ENCODE data around the gene LCN6.
"Not testable (repeated sequence)": the region's sequence is repeated elsewhere in the genome, so short reads cannot be mapped to it uniquely, and the experiment has no call there.

LCN6 gene

DNA sequence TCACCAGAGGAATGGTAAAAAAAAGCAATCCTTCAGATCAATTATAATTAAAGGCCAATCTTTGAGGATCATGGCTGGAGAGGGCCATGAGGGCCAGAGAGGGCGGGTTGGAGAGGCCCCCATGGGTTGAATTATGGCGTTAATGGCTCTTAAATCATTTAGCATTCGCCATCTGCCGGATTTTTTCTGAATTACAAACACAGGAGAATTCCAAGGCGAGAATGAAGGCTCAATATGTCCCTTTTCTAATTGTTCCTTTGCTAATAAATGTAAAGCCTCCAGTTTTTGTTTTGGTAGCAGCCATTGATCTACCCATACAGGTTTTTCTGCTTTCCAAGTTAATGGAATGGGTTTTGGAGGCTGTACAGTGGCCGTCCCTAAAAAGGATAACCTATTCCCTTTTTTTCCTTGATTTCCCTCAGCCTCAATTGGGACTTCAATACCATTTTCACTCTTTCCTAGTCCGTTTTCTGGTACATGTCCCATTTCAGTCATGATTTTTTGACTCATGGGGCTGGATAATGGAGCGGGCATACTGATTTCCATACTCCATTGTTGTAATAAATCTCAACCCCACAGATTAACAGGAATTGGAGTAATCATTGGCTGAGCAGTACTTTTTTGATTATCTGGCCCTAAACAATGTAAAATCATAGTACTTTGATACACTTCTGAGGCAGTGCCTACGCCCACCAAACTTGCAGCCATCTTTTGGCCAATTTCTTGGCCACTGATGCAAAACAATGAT, 36.1 kb upstream of the LCN6 start:
- DNase-seq (ENCODE audit: low read depth) = no peak

DNA sequence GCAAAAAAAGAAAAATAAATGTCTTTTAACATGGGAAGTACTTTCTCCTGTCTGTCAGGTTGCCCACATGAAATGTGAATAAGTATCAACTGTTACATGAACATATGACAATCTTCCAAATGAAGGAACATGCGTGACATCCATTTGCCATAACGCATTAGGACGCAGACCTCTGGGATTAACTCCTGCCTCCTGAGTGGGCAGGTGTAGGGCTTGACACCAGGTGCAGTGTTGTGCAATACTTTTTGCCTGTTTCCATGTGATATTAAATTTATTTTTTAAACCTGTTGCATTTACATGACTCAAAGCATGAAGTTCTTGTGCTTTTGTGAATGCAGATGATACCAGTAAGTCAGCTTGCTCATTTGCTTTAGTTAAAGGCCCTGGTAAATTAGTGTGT, 34.1 kb upstream of the LCN6 start:
- DNase-seq (ENCODE audit: low read depth) = no peak

DNA sequence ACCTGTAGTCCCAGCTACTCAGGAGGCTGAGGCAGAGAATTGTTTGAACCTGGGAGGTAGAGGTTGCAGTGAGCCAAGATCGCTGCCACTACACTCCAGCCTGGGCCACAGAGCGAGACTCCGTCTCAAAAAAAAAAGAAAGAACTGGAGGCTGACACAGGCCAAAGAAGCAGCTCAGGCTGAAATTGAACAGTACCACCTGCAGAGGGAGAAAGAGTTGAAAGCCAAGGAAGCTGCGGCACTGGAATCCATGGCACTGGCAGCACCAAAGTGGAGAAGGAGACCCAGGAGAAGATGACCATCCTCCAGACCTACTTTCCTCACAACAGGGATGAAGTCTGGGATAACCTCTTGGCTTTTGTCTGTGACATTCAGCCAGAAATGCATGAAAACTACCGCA, 31.5 kb upstream of the LCN6 start:
- DNase-seq (ENCODE audit: low read depth) = no peak

DNA sequence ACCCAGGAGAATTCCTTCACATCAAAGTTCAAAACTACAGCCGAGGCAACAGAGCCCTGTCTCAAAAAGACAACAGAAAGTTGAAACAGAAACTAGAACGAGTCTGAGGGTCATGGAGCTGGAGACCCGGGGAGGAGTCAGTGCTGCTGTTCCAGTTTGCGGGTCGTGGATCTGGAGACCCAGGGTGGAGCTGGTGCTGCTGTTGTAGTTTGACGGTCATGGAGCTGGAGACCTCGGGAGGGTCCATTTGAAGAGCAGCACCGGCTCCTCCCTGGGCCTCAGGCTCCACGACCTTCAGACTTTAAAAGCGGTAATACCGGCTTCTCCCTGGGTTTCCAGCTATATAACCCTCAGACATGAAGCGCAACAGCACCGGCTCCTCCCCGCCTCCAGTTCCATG, 29.0 kb upstream of the LCN6 start:
- DNase-seq (ENCODE audit: low read depth) = no peak

DNA sequence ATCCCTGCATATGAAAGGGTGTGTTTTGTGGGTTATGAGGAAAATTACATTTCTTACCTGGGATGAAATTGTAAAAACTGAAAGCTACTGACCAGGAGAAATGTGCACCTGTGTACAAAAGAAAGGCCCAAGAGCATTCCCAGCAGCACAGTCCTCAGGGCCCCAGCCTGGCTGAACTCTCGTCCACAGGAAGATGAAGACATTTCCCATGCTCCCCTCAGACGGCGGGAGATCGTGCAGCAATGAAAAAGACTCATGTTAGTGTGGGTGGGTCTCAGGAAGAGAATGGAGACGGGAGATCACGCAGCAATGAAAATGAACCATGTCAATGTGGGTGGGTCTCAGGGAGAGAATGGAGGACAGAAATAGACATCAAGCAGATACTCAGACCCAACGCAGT, 28.6 kb upstream of the LCN6 start:
- no peak for DNase-seq (ENCODE audit: low read depth)

DNA sequence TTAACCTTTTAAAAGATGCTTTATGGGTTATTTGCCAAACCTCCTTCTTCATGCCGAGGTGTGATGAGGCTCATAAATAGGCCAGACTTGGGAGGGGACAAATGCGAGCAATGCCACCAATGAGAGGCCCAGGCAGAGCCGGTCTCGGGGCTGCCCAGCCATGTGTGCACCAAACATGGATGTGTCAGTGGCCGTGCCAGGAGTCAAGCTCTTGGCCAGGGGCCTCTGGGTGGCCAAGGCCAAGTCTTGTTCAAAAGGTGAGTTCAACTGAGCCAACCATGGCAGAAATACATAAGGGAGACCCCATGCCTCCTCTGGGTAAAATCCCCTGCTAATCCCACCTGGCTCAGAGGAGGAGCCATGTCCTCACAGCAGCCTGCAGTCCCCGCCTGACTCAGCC, 26.9 kb upstream of the LCN6 start:
- DNase-seq (ENCODE audit: low read depth) = no peak

DNA sequence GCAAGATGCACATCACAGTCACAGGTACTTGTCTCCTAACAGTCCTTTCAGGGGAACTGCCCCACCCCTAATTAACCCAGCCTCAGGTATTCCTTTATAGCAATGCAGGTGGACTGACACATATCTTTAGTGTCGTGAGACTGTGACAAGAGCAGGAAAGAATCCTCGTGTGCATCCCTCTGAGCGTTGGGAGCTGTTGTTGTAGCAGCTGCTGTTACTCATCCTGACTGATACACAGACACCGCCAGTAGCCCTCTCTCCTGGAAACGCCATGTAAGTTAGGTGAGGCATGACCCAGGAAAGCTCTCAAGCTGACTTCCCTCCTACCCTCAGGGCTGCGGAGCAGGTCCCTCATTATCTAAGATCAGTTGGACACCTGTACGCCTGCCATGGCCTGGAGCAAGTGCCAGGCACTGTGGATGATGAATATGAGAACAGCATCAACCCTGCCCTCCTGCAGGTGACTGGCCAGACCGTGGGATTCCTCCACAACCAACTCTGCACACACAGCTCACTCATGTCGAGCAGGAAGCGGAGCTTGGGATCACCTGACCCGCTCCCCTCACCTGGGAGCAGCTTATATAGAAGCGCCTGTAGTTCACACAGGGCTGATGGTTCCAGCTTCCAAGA, 26.2 kb upstream of the LCN6 start:
- no peak for DNase-seq (ENCODE audit: low read depth)

DNA sequence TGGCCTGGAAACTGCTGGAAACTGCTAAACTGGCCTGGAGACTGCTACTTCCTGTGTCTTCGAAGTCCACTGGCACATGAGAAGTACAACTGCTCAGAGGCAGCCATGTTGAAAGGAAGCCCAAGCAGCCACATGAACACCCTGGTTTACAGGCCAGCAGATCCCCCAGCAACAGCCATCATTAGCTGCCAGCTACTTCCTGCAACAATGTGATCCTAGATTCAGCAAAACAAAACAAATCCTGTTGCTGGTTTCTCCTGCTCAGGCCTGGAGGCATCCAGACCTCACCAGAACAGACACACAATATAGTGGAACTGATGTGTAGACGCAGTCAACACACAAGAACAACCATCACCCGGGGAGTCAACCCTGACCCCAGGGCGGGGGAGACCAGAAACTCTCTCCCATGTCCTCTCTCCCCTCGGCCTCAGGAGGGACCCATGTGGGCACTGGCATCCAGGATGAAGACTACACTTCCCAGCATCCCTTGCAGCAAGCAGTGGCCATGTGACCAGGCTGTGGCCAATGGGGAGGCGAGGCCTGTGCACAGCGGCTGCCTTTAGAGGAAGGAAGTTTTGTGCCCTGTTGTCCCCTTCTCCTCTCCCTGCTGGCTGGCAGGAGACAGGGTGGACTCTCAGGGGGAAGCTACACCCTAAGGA, 25.2 kb upstream of the LCN6 start:
- DNase-seq (ENCODE audit: low read depth) = no peak

DNA sequence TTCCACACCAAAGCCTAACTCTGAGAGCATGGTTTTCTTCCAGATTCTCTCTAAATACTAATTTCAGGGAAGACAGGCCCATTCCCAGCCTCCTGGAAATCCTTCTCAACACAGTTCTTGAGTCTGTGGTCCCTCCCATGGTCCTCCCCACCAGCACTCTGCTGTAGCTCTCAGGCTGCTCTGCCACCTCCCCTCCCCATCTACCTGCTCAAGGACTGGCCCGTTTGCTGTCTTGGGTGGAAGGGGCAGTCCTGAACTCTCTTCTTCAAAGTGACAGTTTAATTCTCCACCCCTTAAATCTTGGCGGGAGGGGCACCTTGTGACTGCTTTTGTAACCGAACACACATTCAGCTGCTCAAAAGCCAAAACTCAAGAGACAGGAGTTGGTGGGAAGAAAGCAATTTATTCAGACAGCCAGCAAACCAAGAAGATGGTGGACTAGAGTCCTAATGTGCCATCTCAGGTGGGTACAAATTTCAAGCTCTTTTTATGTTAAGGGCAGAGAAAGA, 23.6 kb upstream of the LCN6 start:
- DNase-seq (ENCODE audit: low read depth) = no peak

DNA sequence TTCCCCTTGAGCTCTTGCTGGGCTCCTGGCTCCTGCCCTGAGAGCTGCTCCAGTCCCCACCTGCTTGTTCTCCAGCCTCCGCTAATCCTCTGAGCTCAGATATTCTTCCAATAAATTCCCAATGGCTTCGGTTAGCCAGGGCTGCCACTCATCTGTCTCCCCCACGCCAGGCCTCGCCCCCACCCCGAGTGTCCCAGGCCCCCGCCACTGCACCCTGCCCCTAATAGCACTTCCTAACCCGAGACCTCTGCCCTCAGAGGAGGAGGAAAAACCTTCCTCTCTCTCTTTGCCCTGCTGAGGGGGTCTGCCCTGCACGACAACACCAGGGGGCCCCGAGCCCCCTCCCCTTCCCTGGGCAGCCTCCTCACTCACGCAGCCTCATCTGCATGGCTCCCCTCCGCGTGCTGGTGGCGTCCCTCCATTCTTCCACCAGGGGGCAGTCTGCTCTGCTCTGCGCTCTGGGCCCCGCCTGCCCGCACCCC, 21.4 kb upstream of the LCN6 start:
- no peak for DNase-seq (ENCODE audit: low read depth)

DNA sequence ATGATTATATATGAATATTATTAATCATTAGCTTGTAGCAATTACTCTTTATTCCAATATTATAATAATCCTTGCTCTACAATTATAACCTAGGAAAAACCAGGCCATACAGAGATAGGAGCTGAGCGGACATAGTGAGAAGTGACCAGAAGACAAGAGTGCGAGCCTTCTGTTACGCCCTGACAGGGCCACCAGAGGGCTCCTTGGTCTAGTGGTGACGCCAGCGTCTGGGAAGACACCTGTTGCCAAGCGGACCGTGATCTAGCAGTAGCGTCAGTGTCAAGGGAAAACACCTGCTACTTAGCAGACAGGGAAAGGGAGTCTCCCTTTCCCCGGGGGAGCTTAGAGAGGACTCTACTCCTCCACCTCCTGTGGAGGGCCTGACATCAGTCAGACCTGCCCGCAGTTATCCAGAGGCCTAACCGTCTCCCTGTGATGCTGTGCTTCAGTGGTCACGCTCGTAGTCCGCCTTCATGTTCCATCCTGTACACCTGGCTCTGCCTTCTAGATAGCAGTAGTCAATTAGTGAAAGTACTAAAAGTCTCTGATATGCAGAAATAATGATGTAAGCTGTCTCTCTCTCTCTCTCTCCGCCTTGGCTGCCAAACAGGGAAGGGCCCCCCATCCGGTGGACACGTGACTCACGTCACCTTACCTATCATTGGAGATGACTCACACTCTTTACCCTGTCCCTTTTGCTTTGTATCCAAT, 18.2 kb upstream of the LCN6 start:
- peak; percentile 30 for DNase-seq (ENCODE audit: low read depth)

DNA sequence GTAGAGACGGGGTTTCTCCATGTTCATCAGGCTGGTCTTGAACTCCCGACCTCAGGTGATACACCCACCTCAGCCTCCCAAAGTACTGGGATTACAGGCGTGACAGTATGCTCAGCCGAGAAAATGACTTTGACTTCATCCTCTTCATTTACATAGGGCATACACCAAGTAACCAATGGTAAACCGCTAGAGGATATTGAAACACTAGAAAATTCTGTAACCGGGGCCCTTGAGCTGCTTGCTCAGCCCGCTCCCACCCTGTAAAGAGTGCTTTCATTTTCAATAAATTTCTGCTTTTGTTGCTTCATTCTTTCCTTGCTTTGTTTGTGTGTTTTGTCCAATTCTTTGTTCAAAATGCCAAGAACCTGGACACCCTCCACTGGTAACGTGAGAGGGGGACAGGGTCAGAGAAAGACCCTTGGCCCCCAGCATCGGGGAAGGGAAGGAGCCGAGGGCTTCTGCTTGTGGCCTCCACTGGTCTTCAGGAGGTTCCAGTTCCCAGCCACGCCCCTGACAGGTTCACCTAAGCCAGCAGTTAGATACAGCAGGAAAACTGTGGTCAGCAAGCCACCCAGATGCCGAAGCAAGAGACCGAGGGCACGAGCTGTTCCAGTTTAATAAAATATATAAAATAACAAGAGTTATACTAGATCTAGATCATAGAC, 17.6 kb upstream of the LCN6 start:
- not testable (repeated sequence) for DNase-seq (ENCODE audit: low read depth)

DNA sequence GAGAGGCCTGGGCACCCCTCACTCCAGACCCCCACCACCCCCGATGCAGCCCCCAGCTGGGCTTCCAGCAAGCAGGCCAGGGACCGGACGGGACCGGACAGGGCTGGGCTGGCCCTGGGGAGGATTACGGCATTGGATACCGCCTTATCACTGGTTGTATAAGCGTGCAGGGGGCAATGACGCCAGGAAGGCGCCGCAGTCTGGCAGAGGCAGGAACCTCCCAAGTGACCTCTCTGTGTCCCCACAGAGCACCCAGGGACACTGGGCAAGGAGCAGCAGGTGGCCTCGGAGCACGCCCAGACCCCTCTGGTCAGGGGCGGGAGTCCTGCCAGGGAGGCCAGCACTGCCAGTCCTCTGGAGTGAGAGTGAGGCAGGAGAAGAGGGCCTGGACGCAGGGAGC, 16.7 kb upstream of the LCN6 start:
- DNase-seq (ENCODE audit: low read depth) = no peak

DNA sequence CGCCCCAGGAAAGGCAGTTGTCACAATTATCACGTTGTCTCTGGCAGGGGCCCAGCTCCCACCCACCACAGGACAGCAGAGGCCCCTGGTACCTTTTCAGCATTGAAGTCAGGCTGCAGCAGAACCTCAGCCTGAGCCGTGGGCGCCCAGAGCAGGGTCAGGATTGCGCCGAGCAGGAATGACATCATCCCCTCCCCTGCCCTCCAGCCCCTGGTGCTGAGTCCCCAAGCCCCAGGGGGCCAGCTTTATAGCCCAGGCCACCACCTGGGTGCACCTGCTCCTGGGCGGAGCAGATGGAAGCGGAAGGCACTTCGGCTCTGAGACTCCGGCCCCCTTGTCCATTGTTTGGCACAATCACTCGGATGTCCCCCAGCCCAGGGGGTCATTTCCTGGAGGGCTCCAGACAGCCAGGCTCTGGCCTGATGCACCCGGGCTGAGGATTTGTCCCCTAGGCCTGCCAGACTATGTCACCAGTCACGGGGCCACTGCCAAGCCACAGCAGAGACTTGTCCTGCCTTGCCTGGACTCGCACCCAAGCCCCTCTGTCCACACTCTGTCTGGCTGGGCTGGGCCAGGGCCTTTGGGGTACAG, 16.1 kb upstream of the LCN6 start, which contains the start of gene LCN15:
Gene LCN15 (minus strand): TSS at position 218 of the 591 bp plus-strand sequence. CDS start 30 bp downstream, at position 188.
- no peak for DNase-seq (ENCODE audit: low read depth)

DNA sequence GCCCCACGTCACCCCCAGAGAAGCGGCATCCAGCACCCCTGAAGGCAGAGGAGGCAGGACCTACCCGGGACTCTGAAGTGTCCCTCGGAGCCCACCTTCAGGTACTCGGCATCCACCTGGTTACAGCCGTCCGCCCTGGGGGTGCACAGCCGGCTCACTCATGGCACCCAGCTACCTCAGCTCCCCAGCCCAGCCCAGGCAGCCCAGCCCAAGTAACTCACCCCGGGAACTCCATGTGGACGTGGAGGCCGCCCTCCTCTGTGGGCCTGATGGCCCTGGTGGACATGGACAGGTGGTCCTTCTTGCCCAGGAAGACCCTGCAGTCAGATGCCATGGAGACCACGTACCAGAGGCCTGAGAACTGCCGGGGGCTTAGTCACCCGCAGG, 15.3 kb upstream of the LCN6 start:
- no peak for DNase-seq (ENCODE audit: low read depth)

DNA sequence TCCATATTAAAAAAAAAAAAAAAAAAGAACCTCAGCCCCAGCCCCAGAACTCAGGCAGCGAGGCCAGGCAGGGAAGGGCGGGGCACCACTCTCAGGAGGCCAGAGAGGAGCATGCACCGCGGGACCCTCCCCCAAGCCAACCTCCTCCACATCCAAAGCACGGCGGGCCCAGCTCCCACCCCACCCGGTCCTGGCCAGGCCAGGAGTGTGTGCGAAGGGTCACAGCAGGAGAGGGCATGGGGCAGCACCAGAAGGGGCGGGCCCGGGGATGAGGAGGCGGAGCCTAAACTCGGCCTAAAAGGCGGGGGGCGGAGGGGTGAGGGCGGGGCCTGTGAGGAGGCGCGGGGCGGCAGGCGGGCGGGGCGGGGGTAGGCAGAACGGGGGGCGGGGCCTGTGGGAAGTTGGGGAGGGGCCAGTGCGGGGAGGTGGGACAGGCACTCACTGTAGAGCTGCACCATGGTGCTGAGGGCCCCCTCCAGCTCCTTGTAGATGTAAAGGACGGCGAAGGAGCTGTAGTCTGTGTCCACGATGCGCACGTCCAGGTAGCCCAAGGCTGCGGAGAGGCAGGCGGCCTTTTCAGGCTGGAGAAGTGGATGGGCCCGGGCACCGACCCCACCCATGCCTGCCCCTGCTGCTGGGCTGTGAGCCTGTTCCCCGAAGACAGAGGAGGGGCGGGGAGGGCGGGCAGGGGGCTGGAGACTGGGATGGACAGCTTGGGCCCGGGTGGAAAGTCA, 14.8 kb upstream of the LCN6 start:
- no peak for DNase-seq (ENCODE audit: low read depth)

DNA sequence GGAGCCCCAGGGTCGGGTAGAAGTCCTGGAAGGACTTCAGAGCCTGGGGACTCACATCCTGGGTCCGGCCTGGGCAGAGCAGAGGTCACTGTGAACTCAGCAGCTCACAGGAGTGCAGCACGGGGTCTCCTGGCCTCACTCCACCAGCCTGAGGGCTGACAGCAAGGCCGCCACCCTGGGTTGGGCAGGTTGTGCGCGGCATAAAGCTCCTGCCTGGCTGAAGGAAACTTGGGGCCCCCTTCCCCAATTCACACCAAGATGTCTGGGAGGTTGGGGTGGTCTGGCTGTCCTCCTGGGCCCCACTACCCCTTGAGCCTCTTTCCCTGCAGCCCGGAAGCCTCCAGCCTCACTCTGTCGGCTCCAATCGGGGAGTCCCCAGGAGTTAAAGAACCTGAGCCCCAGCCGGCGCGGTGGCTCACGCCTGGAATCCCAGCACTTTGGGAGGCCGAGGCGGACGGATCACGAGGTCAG, 13.9 kb upstream of the LCN6 start:
- DNase-seq (ENCODE audit: low read depth) = no peak

DNA sequence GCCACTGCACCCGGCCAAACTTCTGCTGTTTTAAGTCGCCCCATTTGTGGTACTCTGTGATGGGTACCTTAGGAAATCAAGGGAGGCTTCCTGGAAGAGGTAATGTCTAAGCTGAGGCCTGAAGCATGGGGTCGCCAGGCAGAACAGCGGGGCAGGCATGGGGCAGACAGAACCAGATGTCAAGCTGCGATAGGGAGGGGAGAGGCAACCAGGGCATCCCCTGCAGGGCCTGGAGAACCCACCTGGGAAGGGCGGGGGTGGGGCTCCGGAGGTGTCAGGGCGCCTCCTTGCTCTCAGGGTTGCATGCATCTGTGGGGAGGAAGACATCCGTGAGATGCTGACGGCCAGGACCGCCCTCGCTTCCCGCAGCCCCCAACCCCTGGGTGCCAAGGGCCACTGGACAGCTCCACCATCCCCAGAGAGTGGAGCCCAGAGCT, 13.2 kb upstream of the LCN6 start:
- DNase-seq (ENCODE audit: low read depth) = no peak

DNA sequence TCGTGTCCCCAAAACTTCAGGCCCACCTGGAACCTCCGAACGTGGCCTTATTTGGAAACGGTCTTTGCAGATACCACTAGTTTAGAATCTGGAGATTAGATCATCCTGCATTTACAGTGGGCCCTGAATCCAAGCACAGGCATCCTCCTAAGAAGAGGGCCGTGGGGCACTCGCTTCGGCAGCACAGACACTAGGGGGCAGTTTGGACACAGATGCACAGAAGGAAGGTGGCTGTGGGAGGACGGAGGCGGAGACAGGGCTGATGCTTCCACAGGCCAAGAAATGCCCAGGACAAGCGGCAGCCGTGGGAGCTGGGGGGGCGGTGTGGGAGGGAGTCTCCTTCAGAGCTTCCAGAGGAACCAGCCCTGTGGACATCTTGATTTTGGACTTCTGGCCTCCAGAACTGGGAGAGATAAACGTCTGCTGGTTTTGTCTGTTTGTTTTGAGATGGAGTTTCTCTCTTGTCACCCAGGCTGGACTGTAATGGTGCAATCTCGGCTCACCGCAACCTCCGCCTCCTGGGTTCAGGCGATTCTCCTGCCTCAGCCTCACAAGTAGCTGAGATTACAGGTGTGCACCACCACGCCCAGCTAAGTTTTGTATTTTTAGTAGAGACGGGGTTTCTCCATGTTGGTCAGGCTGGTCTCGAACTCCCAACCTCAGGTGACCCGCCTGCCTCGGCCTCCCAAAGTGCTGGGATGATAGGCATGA, 12.7 kb upstream of the LCN6 start:
- DNase-seq (ENCODE audit: low read depth) = peak; percentile 55

DNA sequence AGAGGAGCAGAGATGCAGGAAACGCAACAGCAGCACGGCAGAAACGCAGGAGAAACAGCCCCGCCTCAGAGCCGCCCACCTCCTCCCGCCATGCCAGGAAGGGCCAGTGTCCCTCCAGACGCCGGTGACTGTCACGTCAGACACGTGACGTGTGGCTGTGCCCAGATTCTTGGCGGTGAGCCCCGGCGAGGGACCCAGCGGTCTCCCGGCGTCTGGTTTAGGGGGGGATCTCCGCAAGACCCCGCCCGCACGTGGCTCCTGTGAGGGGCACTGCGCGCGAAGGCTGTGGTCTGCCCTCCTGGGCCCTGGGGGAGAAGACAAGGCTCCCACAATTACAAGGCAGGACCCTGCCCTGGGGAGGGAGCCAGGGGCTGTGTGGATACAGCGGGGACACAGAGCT, 12.1 kb upstream of the LCN6 start:
- DNase-seq (ENCODE audit: low read depth) = no peak

All from fibroblast of gingiva (primary cell).